Small intestine (tissue), 7 donors: Measurements from ENCODE around the gene ZFP92. TPM values are rescaled to one million over a fixed set of nuclear protein-coding genes. Genes with fewer than 3 reads are reported as not detected.

ENCODE experiments used
- DNase-seq, 2 donors: peaks; one replicate each; pipeline versions ENCODE4 v3.0.0 to v3.0.0-alpha.2; 2013
- FAIRE-seq: peaks from 2 replicates; lab custom pipeline; 2012; peaks lifted over from hg19 to GRCh38; lab: Jason Lieb, UNC
- H3K27ac ChIP-seq, 3 donors: one replicate each; pipeline ENCODE4 v1.5.1; 2013; ENCODE audit warnings: low read length in 2 of 3, mild to moderate bottlenecking in 2 of 3, control low read depth in 1 of 3, inconsistent platforms in 1 of 3, low read depth in 1 of 3, moderate library complexity in 1 of 3
- H3K27me3 ChIP-seq, 3 donors: one replicate each; pipeline ENCODE4 v1.6.1; 2013; ENCODE audit warnings: low read length in 3 of 3, inconsistent platforms in 1 of 3; ENCODE audit not compliant: control insufficient read depth in 3 of 3, insufficient read depth in 3 of 3
- H3K36me3 ChIP-seq, 3 donors: one replicate each; pipeline ENCODE4 v1.6.1; 2013; ENCODE audit warnings: low read length in 3 of 3, inconsistent platforms in 1 of 3, low read depth in 1 of 3, mild to moderate bottlenecking in 1 of 3, moderate library complexity in 1 of 3; ENCODE audit not compliant: control insufficient read depth in 3 of 3, insufficient read depth in 2 of 3
- H3K4me1 ChIP-seq, 3 donors: one replicate each; pipeline ENCODE4 v1.6.1; 2013; ENCODE audit warnings: low read length in 2 of 3, inconsistent platforms in 1 of 3, low read depth in 1 of 3, mild to moderate bottlenecking in 1 of 3, moderate library complexity in 1 of 3; ENCODE audit not compliant: control insufficient read depth in 3 of 3, insufficient read depth in 2 of 3
- H3K4me3 ChIP-seq, 3 donors: one replicate each; pipeline ENCODE4 v1.5.1; 2013; ENCODE audit warnings: low read length in 3 of 3, control low read depth in 1 of 3, inconsistent platforms in 1 of 3, low read depth in 1 of 3, mild to moderate bottlenecking in 1 of 3, moderate library complexity in 1 of 3
- H3K9me3 ChIP-seq, 2 donors: one replicate each; pipeline ENCODE4 v1.6.1; 2013; ENCODE audit warnings: low read depth in 1 of 2, low read length in 1 of 2; ENCODE audit not compliant: control insufficient read depth in 2 of 2, insufficient read depth in 1 of 2
- WGBS, 3 donors: extraction: QIAGEN DNeasy Blood & Tissue Kit; methylation state at CpG; one replicate each; pipeline ENCODE4 v1.1.7; 2013; 5-methylcytosine and 5-hydroxymethylcytosine counted together
- polyA plus RNA-seq, 4 donors: library from polyadenylated mRNA; stranded (reverse) in 3 of 4; unstranded in 1 of 4; fragments of 200-250 nt in 3 of 4; fragments of 120-200 nt in 1 of 4; gene quantifications; one replicate each; pipeline versions ENCODE4 v1.2.1 to v1.2.3, GENCODE V29; 2013
- donor health status: healthy with polysubstance abuse.
- donor health status: control.
- donor health status: control.
- donor health status: Bipolar disorder and iron deficiency.
- donor health status: healthy.

Gene ZFP92
- polyA plus RNA-seq, 4 donors: 0.27 to 3.8 (median 0.42) TPM; not detected in 1

DNA sequence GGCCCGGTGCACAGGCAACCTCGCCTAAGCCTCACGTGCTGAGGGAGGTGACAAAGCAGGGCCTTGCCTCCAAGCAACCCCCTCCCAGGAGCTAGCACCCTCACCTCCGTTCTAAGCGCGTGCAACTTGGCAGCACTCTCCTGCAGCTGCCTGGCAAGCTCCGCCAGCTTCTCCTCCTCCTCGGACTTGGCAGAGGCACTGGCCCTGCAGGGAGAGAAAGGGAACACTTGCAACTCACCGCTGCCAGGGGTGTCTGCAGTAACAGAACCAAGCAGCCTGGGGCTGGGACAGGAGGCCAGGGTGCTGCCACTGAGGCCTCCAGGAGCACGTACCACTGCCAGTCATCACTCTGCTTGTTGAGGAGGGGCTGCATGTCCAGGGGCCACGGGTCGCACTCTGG is 44.9 kb downstream of the ZFP92 start:
- no peaks in the 10 kb centered on the region for H3K4me1 ChIP-seq
- DNase-seq: no peak
- H3K36me3 ChIP-seq: peaks cover 0 to 47% (median 2%) of the 10 kb centered on the region in 3 donors
- no peak overlapping the region for H3K27ac ChIP-seq
- WGBS, 3 donors: 78 to 92% (median 84%) methylated on average over 11 to 12 of the region's 12 CpGs
- H3K4me3 ChIP-seq: no peak overlapping the region
- no peak for FAIRE-seq
- no peaks in the 10 kb centered on the region for H3K27me3 ChIP-seq
- no peaks in the 10 kb centered on the region for H3K9me3 ChIP-seq

DNA sequence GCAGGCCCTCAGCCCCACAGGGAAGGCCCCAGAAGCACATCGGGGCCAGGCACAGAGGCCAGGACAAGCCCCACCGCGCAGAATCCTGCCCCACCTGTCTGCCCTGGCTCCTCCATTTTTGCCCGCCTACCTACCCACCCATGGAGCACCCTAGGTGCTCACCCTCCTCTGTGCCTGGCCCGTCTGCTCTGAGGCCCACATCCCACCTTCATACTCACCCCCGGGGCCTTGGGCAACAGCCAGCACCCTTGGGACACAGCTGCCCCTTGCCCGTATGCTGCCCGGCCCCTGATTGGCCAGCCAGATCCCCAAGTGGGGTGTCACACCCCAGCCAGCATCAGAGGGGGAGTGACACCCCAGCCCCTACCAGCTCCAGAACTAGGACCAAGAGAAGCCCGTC is 45.4 kb downstream of the ZFP92 start:
- H3K27ac ChIP-seq: no peak overlapping the region
- peaks cover 0 to 46% (median 0%) of the 10 kb centered on the region in 3 donors for H3K36me3 ChIP-seq
- H3K9me3 ChIP-seq: no peaks in the 10 kb centered on the region

DNA sequence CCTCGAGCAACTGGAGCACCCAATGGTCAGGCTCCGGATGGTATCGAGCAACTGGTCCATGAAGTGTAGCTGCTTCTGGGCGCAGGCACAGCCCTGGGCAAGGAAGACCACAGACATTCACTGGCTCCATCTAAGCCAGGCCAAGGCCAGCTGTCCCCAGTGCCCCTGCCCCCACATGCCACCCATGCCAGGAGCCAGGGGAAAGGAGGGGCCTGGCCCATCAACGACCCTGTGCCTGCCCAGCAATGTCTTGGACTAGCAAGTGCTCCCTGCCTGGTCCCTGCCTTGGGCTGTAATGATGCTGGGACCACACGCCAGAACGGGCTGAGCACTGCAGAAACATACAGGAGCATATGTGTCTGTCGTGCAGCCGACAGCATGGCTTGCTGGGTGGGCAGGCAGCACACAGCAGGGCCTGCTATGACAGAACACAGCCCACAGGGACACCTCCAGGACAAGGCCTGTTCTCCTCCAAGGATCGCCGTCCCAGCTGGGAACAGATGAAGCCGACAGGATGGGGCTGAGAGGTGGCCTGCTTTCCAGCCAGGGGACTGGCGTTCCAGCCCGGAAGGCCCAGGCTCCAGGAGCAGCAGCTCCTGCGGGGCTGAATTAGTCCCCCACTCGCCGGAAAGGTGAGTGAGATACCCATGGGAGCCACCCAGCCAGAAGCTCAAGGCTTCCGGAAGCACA is 46.0 kb downstream of the ZFP92 start:
- DNase-seq: no peak
- Histone ChIP-seq H3K27me3 (no peaks in the 10 kb centered on the region), H3K4me3 (no peak overlapping the region), H3K9me3 (no peaks in the 10 kb centered on the region), H3K36me3 (peaks cover 0 to 48% (median 0%) of the 10 kb centered on the region in 3 donors), H3K27ac (no peak overlapping the region), H3K4me1 (no peaks in the 10 kb centered on the region)
- WGBS, 3 donors: 90 to 96% (median 94%) methylated on average over 15 to 18 of the region's 18 CpGs
- no peak for FAIRE-seq

More for the DNA sequence above, 45.4 kb downstream of the ZFP92 start:
- H3K4me3 ChIP-seq: no peak overlapping the region
- H3K27me3 ChIP-seq: no peaks in the 10 kb centered on the region
- DNase-seq (no peak), FAIRE-seq (no peak)
- no peaks in the 10 kb centered on the region for H3K4me1 ChIP-seq
- WGBS, 3 donors: 86 to 97% (median 94%) methylated on average over 5 to 9 of the region's 9 CpGs

DNA sequence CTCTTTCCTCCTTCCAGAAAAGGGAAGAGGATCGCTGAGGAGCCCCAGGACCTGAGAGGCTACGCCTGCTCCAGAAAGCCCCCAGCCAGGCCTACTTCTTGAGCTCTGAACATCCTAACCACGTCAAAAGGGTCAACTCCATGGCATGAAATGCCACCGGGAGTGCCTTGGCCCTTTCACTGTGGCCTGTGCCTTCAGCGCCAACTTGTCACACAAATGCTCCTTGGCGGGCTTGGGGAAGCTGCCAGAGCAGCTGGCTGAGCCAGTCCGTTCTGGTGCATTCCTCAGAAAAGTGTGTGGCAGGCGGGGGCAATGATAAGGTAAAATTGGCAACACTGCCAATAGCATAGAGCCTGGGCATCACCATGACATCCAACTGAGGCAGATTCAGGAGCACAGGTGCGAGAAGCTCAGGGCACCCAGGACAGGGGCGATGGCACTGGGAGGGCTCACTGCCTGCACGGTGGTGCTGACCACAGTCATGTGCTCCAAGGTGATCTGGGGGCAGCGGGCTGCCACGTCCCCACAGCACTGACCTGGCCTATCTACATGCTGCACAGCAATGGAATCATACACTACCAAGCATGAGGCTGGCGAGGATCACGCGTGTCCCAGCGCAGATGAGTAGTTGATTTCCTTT is 46.7 kb downstream of the ZFP92 start:
- Histone ChIP-seq H3K4me1 (no peaks in the 10 kb centered on the region), H3K27me3 (no peaks in the 10 kb centered on the region), H3K9me3 (no peaks in the 10 kb centered on the region), H3K27ac (no peak overlapping the region), H3K36me3 (peaks cover 0 to 55% (median 0%) of the 10 kb centered on the region in 3 donors), H3K4me3 (no peak overlapping the region)
- FAIRE-seq (no peak), DNase-seq (no peak)
- WGBS, 3 donors: 89 to 95% (median 89%) methylated on average over 17 of the region's 17 CpGs

DNA sequence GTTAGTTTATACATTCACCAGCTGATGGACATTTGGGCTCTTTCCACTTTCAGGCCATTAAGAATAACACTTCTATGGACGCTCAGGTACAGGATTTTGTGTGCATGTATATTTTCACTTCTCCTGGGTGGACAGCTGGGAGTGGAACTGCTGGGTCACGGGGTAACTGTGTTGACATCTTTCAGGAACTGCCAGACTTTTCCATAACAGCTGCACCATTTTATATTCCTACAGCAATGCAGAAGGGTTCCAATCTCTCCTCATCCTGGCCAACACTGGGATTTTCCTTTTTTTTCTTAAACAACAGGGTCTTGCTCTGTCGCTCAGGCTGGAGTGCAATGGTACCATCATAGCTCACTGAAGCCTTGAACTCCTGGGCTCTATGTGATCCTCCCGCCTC is 47.2 kb downstream of the ZFP92 start:
- Histone ChIP-seq H3K4me3 (no peak overlapping the region), H3K27ac (no peak overlapping the region), H3K4me1 (no peaks in the 10 kb centered on the region), H3K27me3 (no peaks in the 10 kb centered on the region), H3K9me3 (no peaks in the 10 kb centered on the region), H3K36me3 (peaks cover 0 to 56% (median 0%) of the 10 kb centered on the region in 3 donors)
- no peak for DNase-seq
- FAIRE-seq: no peak
- 79 to 95% (median 84%) methylated on average over 4 of the region's 4 CpGs for WGBS, 3 donors

DNA sequence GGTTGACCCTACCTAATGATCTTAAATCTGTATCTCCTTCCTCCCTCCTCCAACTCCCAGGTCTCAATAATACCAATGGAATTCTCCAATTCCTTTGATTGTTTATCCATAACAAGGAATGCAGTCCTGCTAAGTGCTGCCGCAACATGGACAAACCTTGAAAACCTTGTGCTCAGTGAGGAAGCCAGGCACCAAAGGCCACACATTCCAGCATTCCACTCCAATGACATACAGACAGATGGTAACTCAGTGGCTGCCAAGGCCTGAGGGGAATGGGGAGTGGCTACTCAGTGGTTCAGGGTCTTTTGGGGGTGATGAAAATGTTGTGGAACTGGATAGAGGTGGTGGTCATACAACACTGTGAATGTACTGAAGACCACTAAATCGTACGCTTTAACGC is 48.7 kb downstream of the ZFP92 start:
- H3K4me1 ChIP-seq: no peaks in the 10 kb centered on the region
- DNase-seq (no peak), FAIRE-seq (no peak)
- WGBS, 3 donors: 91 to 98% (median 95%) methylated on average over 4 of the region's 4 CpGs
- no peaks in the 10 kb centered on the region for H3K27me3 ChIP-seq
- H3K36me3 ChIP-seq: peaks cover 0 to 54% (median 0%) of the 10 kb centered on the region in 3 donors
- no peak overlapping the region for H3K27ac ChIP-seq
- no peaks in the 10 kb centered on the region for H3K9me3 ChIP-seq
- no peak overlapping the region for H3K4me3 ChIP-seq

DNA sequence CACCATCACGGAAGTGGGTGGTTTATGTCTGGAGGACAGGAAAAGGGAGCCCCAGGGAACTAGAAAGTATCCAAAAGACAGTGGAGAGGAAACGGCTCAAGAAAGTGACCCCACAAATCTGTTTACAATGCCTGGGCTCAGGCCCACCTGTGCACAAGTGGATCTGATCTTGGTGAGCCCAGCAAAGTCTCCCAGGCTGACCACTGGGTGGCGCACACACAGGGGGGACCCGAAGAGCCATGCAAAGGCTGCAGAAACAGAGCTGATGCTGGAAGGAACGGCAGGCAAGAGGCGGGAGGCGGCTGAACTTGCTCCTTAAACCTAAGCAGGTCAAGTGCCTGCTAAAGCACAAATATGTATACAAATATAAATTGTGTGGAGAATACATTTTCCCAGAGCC is 49.6 kb downstream of the ZFP92 start:
- no peak overlapping the region for H3K4me3 ChIP-seq
- peaks cover 0 to 53% (median 0%) of the 10 kb centered on the region in 3 donors for H3K36me3 ChIP-seq
- no peak overlapping the region for H3K27ac ChIP-seq
- FAIRE-seq (no peak), DNase-seq (peak; percentile 37 to 48)
- H3K4me1 ChIP-seq: no peaks in the 10 kb centered on the region
- 39 to 52% (median 41%) methylated on average over 7 of the region's 7 CpGs for WGBS, 3 donors
- H3K9me3 ChIP-seq: no peaks in the 10 kb centered on the region
- no peaks in the 10 kb centered on the region for H3K27me3 ChIP-seq
